Right ventricle myocardium inferior (tissue), 1 donor: ENCODE measurements around the gene MEGF8. TPM values are rescaled to one million over a fixed set of nuclear protein-coding genes. Genes with fewer than 3 reads are reported as not detected.

Experiments used
- ATAC-seq: fragments of 200-7000 bp; cut with Tn5 transposase; one replicate; pipeline ENCODE4 v1.9.1; 2020; ENCODE audit warnings: mild to moderate bottlenecking, moderate library complexity
- DNase-seq: peaks from one replicate; pipeline ENCODE4 v3.0.0; 2021; ENCODE audit errors: missing footprints
- intact Hi-C: fragments of 100-400 bp; cut with DNase I; formaldehyde crosslinking; loops from one replicate; pipeline ENCODE4 v1.11.0; 2022
- long read RNA-seq: library from polyadenylated mRNA; unstranded; transcript quantifications from one replicate; pipeline ENCODE4 v2.0.0, GENCODE V29; 2021
- total RNA-seq: library from RNA; stranded (reverse); fragmentation: NEBNext Ultra II Directional; extraction: Animal tissue kit (Norgen Biotek cat#: 25700); gene quantifications from one replicate; pipeline ENCODE4 v1.2.1, GENCODE V29; 2021
- donor health status: DM: no; HTN: yes; CAD: no; lungs with severe emphysema.

Gene MEGF8
- 32.6 TPM for total RNA-seq
- long read RNA-seq, partial matches to known transcripts, result 36 of 48 reads
- long read RNA-seq, other reads (novel, unspliced or antisense), result 12 of 48 reads

- DNase-seq (peak; percentile 96), ATAC-seq (peak; percentile 98)
- intact Hi-C loops, result loop anchor here (1.0 to 10.0 kb wide), 3 partner anchors 23 to 191 kb away; partner anchors contain the start of genes PAFAH1B3, POU2F2 and PRR19
Measured at GRCh38 chr19:42325308-42325895, at the start of gene MEGF8. MEGF8 (plus strand) TSS chr19:42325635; CDS start chr19:42326244, 609 bp downstream.

DNA sequence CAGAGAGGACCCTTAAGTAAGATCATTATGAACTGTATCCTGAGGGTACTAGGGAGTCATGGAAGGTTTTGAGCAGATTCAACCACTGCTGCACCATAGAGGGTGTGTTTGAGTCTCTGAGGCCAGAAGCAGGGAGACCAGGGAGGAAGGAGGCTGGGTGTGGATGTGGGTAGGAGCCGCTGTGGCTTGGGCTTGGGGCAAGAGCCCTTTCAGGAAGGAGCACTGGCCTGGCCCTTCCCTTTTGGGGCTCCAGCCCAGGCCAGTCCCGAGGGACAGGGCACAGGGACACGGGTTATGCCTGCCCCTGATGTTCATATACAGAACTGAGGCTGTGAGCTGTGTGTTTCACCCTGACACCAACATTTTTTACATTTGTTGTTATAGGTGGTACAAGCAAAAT lies 49.2 kb upstream of the MEGF8 start:
- peak; percentile 65 for DNase-seq
- intact Hi-C loops, result no loop called here
- no peak for ATAC-seq

DNA sequence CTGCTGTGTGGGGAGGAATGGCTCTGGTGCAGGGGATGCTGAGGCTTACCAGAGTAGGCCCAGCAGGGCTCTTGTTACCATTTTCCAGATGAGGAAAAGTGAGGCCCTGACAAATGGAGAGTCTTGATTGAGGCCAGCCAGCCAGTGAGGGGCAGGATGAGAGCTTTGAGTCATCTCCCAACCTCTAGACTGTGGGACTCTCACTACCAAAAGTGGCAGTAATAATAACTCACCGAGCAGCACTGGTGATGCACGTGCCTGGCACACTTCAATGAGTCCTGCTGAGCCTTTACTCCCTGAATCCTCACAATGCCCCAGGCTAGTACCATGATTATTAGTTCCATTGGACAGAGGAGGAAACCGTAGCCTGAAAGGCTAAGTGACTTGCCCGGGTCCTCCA lies 48.6 kb upstream of the MEGF8 start:
- peak; percentile 37 for DNase-seq
- no peak for ATAC-seq
- intact Hi-C loops, result no loop called here

GRCh38 chr19:42277821-42278451 lies 47.5 kb upstream of the MEGF8 start:
- DNase-seq, result peak; percentile 33
- ATAC-seq, result no peak
- intact Hi-C loops, result no loop called here

GRCh38 chr19:42278452-42279154 lies 46.8 kb upstream of the MEGF8 start:
- intact Hi-C loops, result no loop called here
- DNase-seq, result peak; percentile 67

DNA sequence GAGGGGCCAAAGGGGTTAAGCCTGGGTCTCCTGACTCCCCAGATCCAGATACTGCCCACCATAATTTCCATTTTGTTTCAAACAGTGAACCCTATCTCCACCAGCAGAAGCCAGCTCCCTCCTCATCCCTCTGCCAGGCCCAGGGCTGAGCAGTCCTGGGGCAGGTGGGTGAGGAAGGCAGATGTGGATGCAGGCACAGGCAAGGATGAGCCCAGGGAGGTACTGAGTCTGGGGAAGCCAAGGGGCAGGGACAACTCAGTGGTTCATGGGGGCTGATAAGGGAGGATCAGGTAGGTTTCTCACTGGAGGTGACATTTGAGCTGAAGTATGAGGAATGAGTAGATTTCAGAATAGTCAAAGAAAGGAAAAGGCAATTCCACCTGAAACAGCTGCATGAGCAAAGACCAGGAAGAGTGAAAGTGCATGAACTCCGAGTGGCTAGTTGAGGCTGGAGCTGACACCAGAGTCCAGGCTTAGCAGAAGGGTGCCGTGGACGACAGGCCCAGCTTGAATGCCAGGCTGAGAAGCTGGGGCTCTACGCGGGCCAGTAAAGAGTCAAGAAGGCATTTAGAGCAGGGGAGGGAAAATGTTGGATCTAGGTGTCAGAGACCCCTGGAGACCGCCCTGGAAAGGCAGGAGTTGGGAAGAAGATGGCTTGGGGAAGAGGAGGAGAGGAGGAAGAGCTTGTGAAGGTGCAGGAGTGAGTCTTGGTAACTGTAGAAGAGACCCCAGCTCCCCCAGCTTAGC lies 46.1 kb upstream of the MEGF8 start:
- intact Hi-C loops, result no loop called here
- ATAC-seq (no peak), DNase-seq (peak; percentile 15)

More at GRCh38 chr19:42278452-42279154, 46.8 kb upstream of the MEGF8 start:
- no peak for ATAC-seq

DNA sequence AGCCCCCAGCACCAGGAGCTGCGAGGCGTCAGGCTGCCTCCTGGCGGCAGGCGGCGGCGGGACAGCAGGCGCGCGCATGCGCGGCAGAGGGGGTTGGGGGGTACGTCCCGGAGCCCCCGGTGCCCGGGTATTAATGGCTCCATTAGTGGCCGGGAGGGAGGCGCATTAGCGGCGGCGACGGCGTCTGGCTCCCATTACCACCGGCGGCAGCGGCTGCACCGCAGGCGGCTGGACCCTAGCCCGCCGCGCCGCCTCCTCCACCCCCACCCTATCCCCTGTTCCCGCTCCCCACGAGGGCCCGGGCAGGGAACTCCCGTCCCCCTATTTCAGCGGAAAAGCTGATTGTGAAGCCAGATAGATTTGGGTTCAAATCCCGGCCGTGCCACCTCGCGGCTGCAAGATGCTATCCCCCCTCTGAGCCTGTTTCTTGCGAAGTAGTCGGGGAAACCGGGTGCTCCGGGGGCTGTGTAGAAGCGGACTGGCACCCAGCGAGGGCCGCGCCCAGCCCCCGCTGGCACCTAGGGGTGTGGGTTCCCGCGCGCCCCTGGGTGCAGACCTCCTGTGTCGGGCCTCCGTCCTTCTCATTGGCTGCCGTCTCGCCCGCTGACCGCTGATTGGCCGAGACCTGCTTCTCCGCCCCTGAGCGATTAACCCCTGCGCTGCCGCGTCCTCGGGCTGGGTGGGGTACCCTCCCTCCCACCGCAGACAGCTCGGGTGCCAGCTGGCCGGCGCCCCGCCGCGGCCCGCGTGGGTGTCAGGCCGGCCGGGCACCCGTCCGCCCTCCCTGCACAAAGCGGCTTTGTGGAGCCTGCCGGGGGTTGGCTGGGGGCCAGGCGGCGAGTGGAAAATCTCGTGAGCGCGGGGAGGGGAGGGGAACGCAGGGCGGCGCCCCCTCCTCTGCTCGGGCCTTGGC lies 45.3 kb upstream of the MEGF8 start:
- peak; percentile 71 for ATAC-seq
- intact Hi-C loops, result loop anchor here (1.0 kb wide), 2 partner anchors 25 to 34 kb away; partner anchors contain the start of gene ERF

GRCh38 chr19:42280815-42281145 lies 44.7 kb upstream of the MEGF8 start:
- no peak for DNase-seq
- peak; percentile 12 for ATAC-seq
- intact Hi-C loops, result loop anchor here (1.0 kb wide), 2 partner anchors 25 to 34 kb away; partner anchors contain the start of gene ERF

More for the DNA sequence above, 45.3 kb upstream of the MEGF8 start:
- peak; percentile 95 for DNase-seq

GRCh38 chr19:42281146-42281826 lies 44.1 kb upstream of the MEGF8 start:
- DNase-seq, result peak; percentile 83
- ATAC-seq, result no peak
- intact Hi-C loops, result no loop called here

DNA sequence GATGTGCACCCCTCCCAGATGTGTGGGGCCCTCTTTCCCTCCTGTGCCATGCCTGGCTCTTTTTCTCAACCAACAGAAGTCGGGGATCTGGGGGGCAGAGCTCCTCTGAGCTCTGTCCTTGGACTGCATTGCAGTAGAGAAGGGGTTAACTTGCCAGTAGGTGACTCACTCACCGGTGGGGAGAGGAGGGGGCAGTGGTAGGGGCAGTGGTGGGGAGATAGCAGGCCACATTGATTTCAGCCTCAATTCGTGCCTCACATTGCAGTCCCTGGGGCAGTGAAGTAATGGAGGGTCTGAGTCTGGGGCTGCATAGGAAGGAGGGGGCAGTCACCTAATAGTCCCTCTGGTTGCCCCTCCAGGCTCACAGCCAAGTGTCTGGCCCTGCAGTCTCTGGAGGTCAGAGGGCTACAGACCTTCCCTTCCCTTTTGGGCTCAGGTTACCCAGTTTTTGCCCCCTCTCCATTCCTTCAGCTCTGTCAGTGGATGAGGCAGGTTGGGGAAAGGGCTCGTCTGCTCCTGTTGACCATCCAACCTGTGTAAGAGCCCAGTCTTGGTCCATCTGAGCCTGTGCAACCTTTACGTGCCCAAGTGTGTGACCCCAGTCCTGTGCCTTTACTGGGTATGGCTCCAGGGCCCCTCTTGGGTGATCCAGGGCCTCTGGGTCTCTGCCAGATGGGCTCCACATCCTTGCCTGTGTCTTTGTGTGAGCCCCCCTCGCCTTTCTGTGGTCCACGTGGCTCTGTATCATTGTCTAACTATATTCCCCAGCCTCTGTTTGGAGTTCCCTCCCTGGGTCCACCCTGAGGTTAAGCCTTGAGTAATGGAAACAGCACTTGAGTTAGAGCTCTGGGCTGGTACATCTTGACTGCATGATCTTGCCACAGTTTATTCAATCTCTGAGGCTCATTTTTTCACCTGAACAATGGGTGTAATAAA lies 43.3 kb upstream of the MEGF8 start:
- peak; percentile 53 for DNase-seq

GRCh38 chr19:42282819-42283187 lies 42.6 kb upstream of the MEGF8 start:
- intact Hi-C loops, result no loop called here
- DNase-seq (no peak), ATAC-seq (no peak)

More for the DNA sequence above, 43.3 kb upstream of the MEGF8 start:
- intact Hi-C loops, result no loop called here
- ATAC-seq, result no peak

GRCh38 chr19:42283188-42284065 lies 42.0 kb upstream of the MEGF8 start:
- DNase-seq, result peak; percentile 98
- peak; percentile 74 for ATAC-seq
- intact Hi-C loops, result no loop called here

DNA sequence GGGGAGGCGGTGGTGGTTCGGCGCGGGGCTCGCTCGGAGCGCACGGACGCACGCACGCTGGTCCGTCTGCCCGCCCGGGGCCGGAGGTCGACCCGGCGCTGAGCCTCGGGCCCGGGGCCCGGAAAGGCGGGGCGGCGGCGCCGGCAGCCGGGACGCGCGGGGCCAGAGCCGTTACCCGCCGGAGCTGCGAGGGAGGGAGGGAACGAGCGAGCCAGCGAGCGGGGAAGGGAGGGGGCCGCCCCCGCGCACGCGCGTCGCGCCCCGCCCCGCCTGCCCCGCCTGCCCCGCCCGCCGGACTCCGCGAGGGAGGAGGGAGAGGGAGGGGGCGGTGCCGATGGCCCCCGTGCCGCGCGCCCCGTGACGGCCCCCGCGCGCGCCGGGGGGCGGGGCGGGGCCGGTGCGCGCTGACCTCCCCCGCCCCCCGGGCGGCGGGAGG lies 41.4 kb upstream of the MEGF8 start:
- DNase-seq (peak; percentile 93), ATAC-seq (peak; percentile 30)
- intact Hi-C loops, result no loop called here

DNA sequence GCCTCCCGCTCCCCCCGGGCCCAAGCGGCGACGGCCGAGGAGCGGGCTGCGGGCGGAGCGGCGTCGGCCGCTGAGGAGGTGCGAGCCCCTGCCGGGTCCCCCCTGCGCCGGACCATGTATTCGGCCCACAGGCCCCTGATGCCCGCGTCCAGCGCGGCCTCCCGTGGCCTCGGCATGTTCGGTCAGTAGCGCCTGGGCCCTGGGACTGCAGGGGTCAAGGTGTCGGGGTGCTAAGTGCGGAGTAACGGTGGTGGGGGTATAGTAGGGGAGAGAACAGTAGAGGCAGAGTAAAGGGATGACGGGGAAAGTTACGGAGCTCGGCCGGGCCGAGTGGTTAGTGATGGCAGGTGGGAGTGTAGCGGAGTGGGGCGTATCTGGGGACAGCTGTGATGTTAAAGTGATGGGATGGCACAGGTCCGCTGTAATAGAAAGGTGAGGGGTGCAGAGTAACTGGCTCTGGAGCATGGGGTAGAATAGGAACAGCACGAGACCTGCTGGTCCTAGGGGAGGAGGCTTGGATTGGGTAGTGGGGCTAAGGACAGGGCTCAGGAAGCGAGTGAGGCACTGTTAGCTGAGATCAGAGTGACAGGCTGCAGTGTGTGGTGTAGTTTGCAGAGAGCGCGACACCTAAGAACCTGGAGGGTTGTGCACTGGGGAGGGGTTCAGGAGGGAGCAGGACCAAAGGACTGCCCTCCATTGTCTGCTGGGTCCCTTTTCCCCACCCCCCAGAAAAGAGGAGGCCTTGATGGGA lies 40.7 kb upstream of the MEGF8 start:
- DNase-seq (peak; percentile 81), ATAC-seq (no peak)
- intact Hi-C loops, result no loop called here

GRCh38 chr19:42285541-42285941 lies 39.9 kb upstream of the MEGF8 start:
- intact Hi-C loops, result no loop called here
- DNase-seq (no peak), ATAC-seq (no peak)
